HG03432 (cell line): ENCODE measurements around the gene WWOX.

Experiments
- ATAC-seq: cut with Tn5 transposase; IDR thresholded peaks from one replicate; pipeline ENCODE4 v1.9.1; 2021; ENCODE audit warnings: mild to moderate bottlenecking, moderate library complexity; ENCODE audit not compliant: unreplicated experiment

Gene WWOX

GRCh38 chr16:78697426-78697825, 598.0 kb downstream of the WWOX start:
- ATAC-seq: no peak

DNA sequence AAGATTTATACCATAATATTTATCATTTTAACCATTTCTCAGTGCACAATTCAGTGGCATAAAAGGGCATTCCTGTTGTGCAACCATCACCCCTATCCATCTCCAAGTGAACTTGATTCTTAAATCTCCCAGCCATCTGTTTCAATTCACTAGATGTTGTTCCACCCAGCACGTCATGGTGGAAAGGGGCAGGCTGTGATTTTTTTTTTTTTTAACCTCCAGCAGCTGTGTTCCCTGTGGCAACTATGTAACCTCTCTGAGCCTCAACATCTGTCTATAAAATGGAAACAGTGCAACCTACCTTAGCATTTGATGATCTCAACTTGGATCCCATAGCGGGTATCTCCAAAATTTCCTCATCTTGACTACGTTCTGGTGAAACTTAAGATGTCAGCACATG, 604.5 kb downstream of the WWOX start:
- ATAC-seq: no peak

DNA sequence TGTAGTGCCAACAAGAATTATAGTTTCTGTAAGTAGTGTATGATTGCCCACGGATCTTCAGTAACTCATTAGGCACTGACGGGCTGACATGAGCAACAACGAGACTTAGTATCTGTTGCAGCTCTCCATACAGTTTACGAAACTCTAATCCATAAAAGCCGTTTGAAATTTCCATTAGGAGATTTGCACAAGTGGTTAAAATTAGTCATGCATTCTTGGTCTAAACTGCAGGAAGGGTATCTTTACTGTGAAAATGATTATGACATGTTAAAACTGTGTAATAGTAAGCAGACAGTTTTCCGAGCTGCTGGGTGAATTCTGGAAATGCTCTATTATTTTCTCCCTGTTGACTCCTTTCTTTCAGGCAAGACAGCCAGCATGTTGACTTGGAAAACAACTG, 605.0 kb downstream of the WWOX start:
- ATAC-seq: no peak

DNA sequence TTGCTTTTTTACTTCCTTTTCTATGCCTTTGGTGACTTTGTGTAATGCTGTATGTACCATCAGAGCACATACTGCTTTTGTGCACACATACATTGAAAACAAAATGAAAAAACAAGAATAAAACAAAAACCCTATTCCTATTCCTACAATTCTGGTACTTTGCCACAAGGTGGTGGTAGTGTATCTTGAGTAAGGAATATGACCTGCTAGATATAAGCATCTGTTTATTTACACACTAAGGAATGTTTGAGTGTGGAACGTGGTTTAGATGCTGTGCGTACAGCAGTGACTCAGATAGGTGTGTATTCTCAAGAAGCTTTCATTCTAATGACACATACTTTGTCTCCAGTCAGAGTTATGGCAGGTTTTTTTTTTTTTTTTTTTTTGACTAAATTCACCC, 606.2 kb downstream of the WWOX start:
- no peak for ATAC-seq

GRCh38 chr16:78706637-78707036, 607.2 kb downstream of the WWOX start:
- no peak for ATAC-seq

DNA sequence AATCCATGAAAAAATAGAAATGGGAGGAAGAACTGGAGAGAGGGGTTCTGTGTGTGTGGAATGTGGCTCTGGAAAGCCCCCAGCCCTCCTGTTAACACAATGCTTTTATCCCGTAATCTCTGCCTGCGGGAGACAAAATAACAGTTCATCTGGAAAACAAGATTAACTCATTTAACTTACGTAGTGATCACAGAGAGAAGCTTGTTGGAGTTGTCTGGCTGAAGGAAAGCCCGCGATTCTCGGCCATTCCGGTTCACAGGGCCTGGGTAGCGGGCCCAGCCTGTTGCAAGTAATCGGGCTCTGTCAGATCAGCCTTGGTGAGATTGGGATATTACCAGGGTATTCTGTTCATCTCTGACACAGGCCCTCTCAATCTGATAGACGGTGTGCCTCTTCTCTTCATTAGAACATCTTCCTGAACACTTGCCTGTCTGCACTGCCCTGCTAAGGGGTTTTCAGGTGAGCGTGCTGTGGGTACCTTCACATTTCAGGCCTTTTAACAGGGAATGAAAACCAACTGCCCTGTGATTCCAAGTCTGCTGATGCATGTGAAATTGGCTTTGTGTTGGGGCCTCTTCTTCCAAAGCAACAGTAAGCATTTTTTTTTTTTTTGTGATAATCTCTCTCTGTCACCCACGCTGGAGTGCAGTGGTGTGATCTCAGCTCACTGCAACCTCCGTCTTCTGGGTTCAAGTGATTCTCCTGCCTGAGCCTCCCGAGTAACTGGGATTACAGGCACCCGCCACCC, 609.9 kb downstream of the WWOX start:
- ATAC-seq: no peak

GRCh38 chr16:78715106-78715505, 615.7 kb downstream of the WWOX start:
- no peak for ATAC-seq

DNA sequence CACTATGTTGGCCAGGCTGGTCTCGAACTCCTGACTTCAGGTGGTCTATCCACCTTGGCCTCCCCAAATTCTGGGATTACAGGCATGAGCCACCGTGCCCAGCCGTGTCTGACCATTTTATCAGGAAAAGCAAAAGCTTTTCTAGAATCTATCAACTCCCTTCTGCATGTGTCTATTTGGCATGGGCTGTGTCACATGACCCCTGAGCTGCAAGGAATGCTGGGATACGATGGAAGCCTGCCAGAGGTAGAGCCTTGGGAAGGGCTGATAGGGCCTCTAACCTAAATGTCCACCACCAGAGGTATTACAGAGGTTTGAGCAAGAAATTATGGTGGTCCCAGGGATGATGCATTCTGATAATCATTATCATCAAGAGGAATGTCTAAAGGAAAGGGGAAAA, 616.2 kb downstream of the WWOX start:
- no peak for ATAC-seq

GRCh38 chr16:78718141-78718540, 618.7 kb downstream of the WWOX start:
- no peak for ATAC-seq

DNA sequence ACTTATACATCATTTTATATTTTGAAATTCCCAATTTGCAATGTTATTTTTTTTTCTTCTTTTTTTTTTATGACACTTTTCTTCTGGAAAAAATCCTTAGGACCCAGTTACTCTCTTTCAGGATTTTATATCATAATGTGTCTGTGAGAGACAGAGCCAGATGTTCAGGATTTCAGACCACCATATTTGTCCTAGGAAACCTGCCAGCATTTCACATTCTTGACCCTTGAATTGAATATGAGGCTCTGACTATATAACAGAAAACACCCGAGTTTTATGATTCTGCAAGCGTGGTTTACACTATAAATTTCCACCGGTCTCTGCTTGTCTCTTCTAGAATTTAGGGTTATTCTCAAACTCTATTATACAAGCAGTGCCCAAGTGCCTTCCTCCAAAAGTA, 621.0 kb downstream of the WWOX start:
- ATAC-seq: no peak

DNA sequence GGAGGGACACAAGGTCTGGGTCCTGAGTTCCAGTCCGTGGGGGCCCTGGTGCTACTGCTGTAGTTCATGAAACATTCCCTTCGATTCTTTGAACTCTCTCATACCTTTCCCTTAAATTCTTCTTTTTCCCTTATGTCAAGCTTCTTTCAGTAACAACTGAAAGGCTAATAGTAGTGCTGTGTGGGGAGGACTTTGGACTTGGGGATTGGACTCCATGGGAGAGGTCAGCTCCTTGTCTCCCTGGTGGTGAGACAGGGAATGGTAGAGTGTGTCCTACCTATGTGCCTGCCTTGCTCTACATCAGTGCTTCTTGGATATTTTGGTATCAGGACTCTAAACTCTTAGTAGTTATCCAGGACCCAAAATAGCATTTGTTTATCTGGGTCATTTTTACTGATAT, 628.1 kb downstream of the WWOX start:
- ATAC-seq: no peak

DNA sequence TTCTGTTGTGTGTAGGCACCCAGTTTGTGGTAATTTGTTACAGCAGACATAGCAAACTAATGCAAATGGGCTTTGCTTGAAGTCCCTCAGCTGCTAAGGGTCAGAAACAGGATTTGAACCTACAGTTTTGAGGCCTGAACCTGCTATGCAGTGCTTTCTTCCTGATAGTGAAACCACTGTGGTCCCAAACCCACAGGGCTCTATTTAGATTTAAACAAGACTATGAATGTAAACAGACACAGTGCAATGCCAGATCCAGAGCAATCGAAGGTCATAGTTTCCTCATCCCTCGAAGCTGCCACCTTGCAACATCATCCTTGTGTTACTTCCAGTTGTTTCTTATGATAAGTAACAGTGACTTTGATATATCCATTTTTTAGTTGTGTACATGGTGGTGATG, 630.2 kb downstream of the WWOX start:
- peak; percentile 63 for ATAC-seq

- ATAC-seq: no peak
Measured at GRCh38 chr16:78731785-78732184, 632.3 kb downstream of the WWOX start.

- no peak for ATAC-seq
Measured at GRCh38 chr16:78732696-78733095, 633.2 kb downstream of the WWOX start.

GRCh38 chr16:78735337-78735736, 635.9 kb downstream of the WWOX start:
- ATAC-seq: no peak

GRCh38 chr16:78737630-78738029, 638.2 kb downstream of the WWOX start:
- no peak for ATAC-seq

GRCh38 chr16:78738557-78738956, 639.1 kb downstream of the WWOX start:
- ATAC-seq: no peak

DNA sequence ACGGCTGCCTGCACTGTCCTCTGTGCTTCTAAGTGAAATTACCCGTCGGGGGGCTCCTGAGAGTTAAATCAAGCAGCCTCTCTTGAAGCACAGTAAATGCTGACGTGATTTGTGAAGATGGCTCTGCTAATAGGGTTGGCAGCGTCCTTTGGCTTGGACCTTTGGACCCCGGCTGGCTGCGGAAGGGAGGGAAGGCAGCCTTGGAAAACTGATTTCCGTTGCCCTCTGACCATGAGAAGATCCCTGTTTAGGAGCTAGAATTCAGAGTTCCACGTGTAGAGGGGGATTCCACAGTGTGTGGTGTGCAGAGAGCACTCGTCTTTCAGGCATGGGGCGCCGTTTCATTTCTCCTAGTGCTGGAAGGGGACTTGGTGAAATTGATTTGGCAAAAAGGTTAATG, 640.8 kb downstream of the WWOX start:
- no peak for ATAC-seq

GRCh38 chr16:78742501-78743283, 643.2 kb downstream of the WWOX start:
- ATAC-seq: peak; percentile 96

GRCh38 chr16:78743556-78743955, 644.1 kb downstream of the WWOX start:
- no peak for ATAC-seq

DNA sequence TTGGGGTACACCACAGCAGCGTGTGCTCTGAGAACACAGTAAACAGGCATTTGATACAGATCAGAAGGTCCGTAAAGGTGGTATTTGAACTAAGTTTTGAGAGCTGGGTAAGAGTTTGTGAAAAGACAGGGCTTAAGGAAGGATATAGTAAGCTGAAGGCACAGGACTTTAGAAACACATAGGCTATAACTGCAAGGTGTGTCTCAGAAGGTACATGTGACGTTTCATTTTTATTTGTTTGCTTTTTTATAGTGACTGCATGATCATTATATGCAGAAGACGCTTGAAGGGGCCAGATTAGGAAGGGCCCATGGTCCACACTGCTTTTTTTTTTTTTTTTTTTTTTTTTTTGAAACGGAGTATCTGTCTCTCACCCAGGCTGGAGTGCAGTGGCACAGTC, 644.6 kb downstream of the WWOX start:
- no peak for ATAC-seq

- ATAC-seq: no peak
Measured at GRCh38 chr16:78744796-78745107, 645.3 kb downstream of the WWOX start.
